Stimulated activated CD4-positive, alpha-beta T cell treated with anti-CD3 and anti-CD28 coated beads, Interleukin-1b, Interleukin-23, amount 100 ng/mL, for 24 hours (primary cell): ENCODE data around the gene SVOP.
"Not testable (repeated sequence)": the region's sequence is repeated elsewhere in the genome, so short reads cannot be mapped to it uniquely, and the experiment has no call there.

ENCODE experiments used
- DNase-seq, 4 experiments: peaks; one replicate each; pipeline ENCODE4 v3.0.0-alpha.2; 2020; ENCODE audit warnings: low read depth in 4 of 4, low spot score in 1 of 4

The SVOP gene

GRCh38 chr12:108896336-108896735, 124.5 kb downstream of the SVOP start:
- DNase-seq: no peak

DNA sequence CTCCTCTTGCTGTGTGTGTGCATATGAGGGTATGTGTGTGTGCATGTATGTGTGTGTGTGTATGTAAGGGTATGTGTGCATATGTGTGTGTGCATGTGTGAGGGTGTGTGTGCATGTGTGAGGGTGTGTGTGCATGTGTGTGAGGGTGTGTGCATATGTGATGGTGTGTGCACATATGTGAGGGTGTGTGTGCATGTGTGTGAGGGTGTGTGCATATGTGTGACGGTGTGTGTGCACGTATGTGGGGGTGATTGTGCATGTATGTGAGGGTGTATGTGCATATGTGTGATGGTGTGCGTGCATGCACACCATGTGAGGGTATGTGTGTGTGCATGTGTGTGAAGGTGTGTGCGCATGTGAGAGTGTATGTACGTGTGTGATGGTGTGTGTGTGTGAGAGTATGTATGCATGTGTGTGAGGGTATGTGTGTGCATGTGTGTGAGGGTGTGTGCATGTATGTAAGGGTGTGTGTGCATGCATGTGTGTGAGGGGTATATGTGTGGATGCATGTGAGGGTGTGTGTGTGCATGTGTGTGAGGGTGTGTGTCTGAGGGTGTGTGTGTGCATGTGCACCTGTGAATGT, 125.6 kb downstream of the SVOP start:
- no peak for DNase-seq

DNA sequence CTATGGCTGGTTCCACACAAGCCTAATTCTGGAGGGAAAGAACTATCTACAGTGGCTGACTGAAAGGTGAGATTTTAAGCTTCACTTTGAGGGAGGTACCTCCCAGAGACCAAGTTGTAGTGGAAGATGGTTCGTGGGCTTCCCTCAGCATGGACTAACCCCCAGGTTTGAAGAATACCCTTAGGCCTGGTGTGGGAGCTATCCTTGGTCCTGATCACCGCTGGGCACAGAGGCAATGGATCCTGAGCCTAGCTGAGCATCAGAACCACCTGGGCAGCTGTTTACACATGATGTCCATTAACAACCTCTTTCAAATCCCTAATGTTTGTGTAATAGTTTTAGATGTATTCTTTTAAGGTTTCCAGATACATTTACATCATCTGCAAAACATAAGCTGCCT, 130.7 kb downstream of the SVOP start:
- DNase-seq: no peak

DNA sequence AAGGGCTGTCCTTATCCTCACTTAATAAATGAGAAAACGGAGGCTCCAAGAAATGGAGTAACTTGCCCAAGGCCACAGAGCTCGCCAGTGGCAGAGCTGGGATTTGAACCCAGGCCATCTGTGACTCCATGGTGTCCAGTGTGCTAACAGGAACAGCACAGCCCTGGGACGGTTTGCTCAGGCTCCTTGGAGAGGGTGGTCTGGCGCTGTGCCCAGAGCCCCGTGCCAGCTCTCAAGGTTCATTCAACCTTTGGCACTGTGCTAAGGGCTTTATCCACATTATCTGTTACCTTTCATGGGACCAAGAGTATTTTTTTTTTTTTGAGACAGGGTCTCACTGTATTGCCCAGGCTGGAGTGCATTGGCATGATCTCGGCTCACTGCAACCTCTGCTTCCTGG, 132.8 kb downstream of the SVOP start:
- DNase-seq: no peak

DNA sequence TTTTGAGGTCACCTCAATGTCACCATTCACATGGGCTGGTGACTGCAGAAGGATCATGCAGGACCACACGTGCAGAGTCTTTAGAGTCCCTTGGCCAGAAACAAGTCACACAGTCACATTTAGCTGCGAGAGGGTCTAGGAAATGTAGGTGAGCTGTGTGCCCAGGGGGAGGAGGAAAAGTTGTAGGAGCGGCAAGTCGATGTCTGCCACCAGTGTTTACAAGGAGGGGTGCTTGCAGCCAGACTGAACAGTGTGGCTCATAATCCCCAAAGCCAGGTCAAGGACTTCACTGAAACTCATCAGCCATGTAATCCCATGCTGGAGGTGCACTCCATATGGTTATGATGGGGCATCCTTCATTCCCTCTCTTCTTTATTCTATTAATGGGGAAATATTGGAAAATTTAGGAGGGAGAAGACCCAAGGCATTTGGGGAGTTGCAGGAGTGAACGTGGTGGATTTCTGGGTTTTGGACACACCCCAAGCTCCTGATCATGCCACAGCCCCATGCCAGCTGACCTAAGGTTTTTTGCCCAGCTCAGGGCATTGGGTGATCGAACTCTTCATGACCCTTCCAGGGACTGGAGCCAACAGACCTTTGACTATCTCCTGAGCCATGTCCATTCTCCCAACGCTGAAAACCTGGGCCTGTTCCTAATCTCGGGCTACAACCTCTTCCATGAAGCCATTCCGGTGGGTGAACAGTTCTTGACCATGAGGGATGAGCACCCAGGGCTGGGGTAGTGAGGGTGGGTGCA, 133.8 kb downstream of the SVOP start:
- DNase-seq: no peak

DNA sequence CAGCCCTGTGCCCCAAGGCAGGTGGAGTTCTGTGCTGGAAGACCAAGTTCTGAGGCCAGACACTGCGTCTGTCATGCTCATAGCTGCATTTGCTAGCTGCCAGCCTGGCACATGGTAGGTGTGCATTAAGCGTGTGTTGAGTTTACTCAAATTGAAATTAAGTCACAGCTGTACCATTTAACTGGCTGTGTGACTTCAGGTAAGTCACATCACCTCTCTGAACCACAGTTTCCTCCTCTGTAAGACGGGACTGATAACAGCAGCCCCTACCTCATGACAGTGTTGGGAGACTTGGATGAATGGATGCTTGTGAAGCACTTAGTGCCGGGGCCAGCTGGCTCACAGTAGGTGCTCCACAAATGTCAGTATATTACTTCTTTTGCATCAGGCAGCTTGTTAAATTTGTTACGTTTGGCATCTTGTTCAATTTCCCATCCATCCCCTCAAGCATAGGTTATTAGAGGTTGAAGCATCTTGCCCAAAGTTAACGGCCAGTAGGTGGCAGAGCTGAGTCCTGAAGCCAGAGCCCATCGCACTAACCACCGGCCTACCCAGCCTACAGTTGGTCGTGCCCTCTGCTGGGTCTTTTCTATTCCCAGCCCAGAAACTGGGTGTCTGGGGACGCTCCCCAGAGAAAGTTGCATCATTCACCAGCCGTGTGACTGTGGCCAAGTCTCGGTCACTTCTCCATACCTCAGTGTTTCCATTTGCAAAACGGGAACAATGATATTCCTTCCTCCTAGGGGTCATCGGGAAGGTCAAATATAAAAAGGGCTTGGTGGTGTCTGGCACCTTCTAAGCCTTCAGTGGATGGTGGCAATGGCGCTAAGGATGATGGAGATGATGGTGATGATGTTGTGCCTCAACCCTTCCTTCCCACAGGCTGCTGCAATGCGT, 136.5 kb downstream of the SVOP start:
- DNase-seq: peak; percentile 52 to 57 (median 54)

DNA sequence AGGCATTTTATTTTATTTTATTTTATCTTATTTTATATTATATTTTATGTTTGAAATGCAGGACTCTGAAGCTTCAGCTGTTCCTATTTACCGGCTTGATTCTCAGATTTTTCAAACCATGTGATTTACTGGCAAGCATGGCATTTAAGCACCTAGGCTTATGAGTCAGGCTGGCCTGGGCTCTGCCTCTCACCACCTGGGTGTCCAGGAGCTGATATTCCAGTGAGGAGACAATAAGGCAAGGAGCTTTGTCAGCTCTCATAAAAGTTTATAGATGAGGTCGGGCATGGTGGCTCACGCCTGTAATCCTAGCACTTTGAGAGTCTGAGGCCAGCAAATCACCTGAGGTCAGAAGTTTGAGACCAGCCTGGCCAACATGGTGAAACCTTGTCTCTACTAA, 138.9 kb downstream of the SVOP start:
- DNase-seq: no peak

GRCh38 chr12:108879615-108880254, 141.1 kb downstream of the SVOP start, which contains the start of gene DAO:
DAO (plus strand) TSS chr12:108880092; CDS start chr12:108885007, 4,915 bp downstream.
- no peak for DNase-seq

DNA sequence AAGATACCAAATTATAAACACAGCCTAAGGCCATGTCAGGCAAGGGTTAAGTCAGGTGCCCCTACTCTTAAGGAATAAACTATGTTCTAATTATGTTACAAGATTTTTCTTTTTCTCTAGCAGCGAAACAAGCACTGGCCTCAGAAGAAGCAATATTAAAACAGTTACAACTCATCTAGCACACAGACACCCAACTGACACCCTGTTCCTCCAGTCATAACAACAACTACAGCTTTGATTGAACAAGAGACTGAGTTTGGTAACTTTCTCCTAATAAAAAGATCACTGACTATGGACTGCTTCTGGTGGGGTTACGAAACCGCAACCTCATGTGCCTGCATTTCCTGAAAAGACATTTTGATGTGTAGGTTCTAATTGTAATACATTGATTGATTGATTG, 144.3 kb downstream of the SVOP start:
- DNase-seq: no peak

DNA sequence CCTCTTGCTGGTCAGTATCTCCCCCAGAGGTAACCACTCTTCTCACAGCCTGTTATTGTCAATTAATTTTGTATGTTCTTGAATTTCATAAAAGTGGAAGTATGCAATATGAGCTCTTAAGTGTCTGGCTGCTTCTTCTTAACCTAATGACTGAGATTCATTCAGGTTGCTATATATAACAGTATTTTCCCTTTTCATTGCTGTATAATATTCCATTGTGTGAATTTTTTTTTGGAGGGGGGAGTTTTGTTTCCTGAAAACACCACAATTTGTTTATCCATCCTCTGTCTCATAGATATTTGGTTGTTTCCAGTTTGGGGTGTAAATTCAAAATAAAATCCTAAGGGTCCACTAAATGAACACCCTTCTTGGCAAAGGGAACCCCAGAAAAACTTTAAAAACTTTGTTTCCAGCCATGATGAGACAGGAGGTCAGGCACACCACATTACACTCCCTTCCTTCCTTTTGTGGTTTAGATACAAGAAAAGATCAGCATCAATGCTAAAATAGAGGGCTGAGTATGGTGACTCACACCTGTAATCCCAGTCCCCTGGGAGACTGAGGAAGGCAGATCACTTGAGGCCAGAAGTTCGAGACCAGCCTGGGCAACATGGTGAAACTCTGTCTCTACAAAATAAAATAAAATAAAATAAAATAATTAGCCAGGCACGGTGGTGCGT, 145.0 kb downstream of the SVOP start:
- DNase-seq: no peak

GRCh38 chr12:108875280-108875679, 145.6 kb downstream of the SVOP start:
- DNase-seq: no peak

DNA sequence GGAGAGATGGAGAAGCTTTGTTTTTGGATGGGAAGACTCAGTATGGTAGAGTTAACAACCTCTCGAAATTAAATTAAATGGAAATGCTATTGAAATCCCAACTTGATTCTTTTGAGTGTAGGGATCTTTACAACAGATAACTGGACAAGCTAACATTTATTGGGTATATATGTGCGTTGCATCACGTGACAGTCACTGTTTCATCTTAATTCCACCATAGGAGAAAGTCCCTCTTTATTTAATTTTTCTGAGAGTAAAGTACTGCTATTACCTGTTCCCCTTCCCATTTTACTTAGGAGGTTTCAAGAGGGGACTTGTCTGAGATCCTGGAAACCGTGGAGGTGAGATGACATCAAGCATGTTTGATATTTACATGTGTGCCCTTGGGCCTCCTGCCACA, 152.1 kb downstream of the SVOP start:
- no peak for DNase-seq

- not testable (repeated sequence) for DNase-seq
Observed at GRCh38 chr12:108866083-108866482, 154.8 kb downstream of the SVOP start.

- no peak for DNase-seq
Observed at GRCh38 chr12:108865169-108865568, 155.7 kb downstream of the SVOP start.

- DNase-seq: no peak
Observed at GRCh38 chr12:108862588-108862959, 158.3 kb downstream of the SVOP start.

GRCh38 chr12:108861878-108862587, 158.8 kb downstream of the SVOP start:
- no peak for DNase-seq

DNA sequence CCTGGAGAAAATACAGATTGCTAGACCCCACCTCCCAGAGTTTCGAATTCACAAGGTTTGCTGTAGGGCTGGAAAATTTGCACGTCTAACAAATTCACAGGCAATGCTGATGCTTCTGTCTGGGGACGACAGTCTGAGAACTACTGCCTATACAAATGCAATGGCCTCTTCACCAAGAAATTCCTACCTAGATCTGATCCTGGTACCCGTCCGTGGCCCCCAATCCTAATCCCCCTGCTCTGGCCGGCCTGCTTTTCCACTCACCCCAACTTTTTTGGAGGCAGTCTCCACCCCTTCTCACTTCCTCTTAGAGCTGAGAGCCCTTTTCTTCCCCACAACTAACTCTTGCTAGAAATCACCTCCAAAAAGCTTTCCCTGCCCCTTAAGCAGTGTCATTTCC, 160.4 kb downstream of the SVOP start:
- DNase-seq: no peak

GRCh38 chr12:108859923-108860291, 161.0 kb downstream of the SVOP start:
- no peak for DNase-seq

GRCh38 chr12:108859141-108859922, 161.5 kb downstream of the SVOP start:
- not testable (repeated sequence) for DNase-seq
